GM12873 (cell line): ENCODE results near the gene STX1B.

Source experiments
- TF ChIP-seq, protein P1 (sequence below): IDR thresholded peaks from 2 replicates; pipeline ENCODE4 v1.5.1; 2012; ENCODE audit warnings: low read depth, mild to moderate bottlenecking, moderate library complexity, low read length, control low read depth; ENCODE audit not compliant: insufficient read depth; ENCODE audit errors: missing control alignments

Gene STX1B

GRCh38 chr16:30942426-30942806 is 68.0 kb downstream of the STX1B start:
- TF ChIP-seq, protein P1, sequence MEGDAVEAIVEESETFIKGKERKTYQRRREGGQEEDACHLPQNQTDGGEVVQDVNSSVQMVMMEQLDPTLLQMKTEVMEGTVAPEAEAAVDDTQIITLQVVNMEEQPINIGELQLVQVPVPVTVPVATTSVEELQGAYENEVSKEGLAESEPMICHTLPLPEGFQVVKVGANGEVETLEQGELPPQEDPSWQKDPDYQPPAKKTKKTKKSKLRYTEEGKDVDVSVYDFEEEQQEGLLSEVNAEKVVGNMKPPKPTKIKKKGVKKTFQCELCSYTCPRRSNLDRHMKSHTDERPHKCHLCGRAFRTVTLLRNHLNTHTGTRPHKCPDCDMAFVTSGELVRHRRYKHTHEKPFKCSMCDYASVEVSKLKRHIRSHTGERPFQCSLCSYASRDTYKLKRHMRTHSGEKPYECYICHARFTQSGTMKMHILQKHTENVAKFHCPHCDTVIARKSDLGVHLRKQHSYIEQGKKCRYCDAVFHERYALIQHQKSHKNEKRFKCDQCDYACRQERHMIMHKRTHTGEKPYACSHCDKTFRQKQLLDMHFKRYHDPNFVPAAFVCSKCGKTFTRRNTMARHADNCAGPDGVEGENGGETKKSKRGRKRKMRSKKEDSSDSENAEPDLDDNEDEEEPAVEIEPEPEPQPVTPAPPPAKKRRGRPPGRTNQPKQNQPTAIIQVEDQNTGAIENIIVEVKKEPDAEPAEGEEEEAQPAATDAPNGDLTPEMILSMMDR = no peak

GRCh38 chr16:30941600-30942425 is 68.6 kb downstream of the STX1B start:
- TF ChIP-seq, protein P1 = peak; percentile 99
